Prostate gland (tissue), 2 donors: ENCODE results near the gene PLEKHJ1.

Experiments
- POLR2A ChIP-seq: fragments of 450-650 bp; IDR thresholded peaks from one replicate; pipeline ENCODE4 v1.6.1; 2016; ENCODE audit warnings: antibody characterized with exemption, mild to moderate bottlenecking
- POLR2AphosphoS5 ChIP-seq: sonication (generic); formaldehyde crosslinking; IDR thresholded peaks from one replicate; pipeline ENCODE4 v1.6.1; 2017; ENCODE audit warnings: antibody characterized with exemption
- TF ChIP-seq, protein P1 (sequence below), 4 experiments: fragments of 200-600 bp in 2 of 4; fragments of 450-650 bp in 2 of 4; sonication (generic) in 2 of 4; IDR thresholded peaks; 1 replicate in 3 of 4; 2 replicates in 1 of 4; pipeline ENCODE4 v1.5.1; 2016 to 2019; ENCODE audit warnings: antibody characterized with exemption in 4 of 4, mild to moderate bottlenecking in 2 of 4, moderate library complexity in 2 of 4

DNA sequence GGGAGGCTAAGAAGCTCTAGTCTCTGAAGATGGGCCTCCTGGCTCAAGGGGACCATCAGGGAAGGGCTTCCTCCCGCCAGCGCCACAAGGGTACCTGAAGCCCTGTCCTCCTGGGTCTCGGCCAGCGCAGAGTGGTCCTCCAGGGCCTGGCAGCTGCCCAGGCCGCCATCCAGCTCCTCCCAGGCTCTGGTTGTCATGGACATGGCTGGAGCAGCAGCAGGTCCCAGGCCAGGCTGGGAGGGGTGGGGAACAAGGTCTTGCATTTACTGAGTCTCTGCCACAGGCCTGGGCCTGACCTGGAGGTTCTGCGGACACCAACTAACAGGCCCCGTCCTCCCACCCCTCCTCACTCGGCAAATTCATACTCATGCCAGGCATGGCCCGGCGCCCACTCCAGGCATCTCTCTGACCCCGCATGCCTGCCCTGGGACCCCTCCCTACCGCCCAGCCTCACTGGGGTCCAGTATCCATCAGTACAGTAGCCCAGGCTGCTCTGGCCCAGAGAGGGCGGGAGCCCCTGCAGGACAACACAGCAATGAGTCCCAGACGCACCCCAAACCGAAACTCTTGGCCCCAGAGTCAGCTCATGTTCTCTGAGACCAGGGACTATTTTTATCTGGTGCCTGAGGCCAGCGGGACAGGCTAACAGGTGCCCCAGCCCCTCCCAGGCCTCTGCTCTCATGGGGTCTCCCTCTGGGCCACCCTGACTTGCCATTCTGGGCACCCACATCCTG, 19.1 kb upstream of the PLEKHJ1 start:
- TF ChIP-seq, protein P1, sequence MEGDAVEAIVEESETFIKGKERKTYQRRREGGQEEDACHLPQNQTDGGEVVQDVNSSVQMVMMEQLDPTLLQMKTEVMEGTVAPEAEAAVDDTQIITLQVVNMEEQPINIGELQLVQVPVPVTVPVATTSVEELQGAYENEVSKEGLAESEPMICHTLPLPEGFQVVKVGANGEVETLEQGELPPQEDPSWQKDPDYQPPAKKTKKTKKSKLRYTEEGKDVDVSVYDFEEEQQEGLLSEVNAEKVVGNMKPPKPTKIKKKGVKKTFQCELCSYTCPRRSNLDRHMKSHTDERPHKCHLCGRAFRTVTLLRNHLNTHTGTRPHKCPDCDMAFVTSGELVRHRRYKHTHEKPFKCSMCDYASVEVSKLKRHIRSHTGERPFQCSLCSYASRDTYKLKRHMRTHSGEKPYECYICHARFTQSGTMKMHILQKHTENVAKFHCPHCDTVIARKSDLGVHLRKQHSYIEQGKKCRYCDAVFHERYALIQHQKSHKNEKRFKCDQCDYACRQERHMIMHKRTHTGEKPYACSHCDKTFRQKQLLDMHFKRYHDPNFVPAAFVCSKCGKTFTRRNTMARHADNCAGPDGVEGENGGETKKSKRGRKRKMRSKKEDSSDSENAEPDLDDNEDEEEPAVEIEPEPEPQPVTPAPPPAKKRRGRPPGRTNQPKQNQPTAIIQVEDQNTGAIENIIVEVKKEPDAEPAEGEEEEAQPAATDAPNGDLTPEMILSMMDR (IDR thresholded peaks at IDR 0.05), result no peak
- TF ChIP-seq POLR2A (no peak), POLR2AphosphoS5 (no peak)
